Loucy (cell line): ENCODE measurements around the gene KCNF1.

Source experiments
- CTCF ChIP-seq: fragments of 200-600 bp; sonication (generic); conservative IDR thresholded peaks from 2 replicates; pipeline ENCODE4 v1.5.1; 2014; ENCODE audit warnings: mild to moderate bottlenecking, antibody characterized with exemption, low read length
- EZH2phosphoT487 ChIP-seq: fragments of 200-600 bp; IDR thresholded peaks from 2 replicates; pipeline ENCODE4 v1.6.1; 2018; ENCODE audit warnings: antibody characterized with exemption, mild to moderate bottlenecking, moderate library complexity, borderline replicate concordance

GRCh38 chr2:10923008-10923375, 11.3 kb downstream of the KCNF1 start:
- no peak for TF ChIP-seq EZH2phosphoT487
- no peak for TF ChIP-seq CTCF
